GM12874 (cell line): ENCODE measurements around the gene ADGRL3.

Source experiments
- CTCF ChIP-seq: IDR thresholded peaks from 2 replicates; pipeline ENCODE4 v1.5.1; 2011; ENCODE audit warnings: low read depth, mild to moderate bottlenecking, control low read depth, low read length, moderate library complexity; ENCODE audit not compliant: insufficient read depth

The ADGRL3 gene

GRCh38 chr4:61200187-61200915 lies at the start of gene ADGRL3:
ADGRL3 (plus strand) TSS chr4:61200326.
- no peak for TF ChIP-seq CTCF

GRCh38 chr4:61152433-61152832 lies 47.7 kb upstream of the ADGRL3 start:
- no peak for TF ChIP-seq CTCF

- no peak for TF ChIP-seq CTCF
Observed at GRCh38 chr4:61160478-61160877, 39.6 kb upstream of the ADGRL3 start.

- no peak for TF ChIP-seq CTCF
Observed at GRCh38 chr4:61162116-61162515, 38.0 kb upstream of the ADGRL3 start.

GRCh38 chr4:61173799-61174198 lies 26.3 kb upstream of the ADGRL3 start:
- TF ChIP-seq CTCF = no peak

GRCh38 chr4:61175495-61175894 lies 24.6 kb upstream of the ADGRL3 start:
- TF ChIP-seq CTCF = no peak

GRCh38 chr4:61177367-61177766 lies 22.8 kb upstream of the ADGRL3 start:
- no peak for TF ChIP-seq CTCF
